Islet of Langerhans (tissue), 1 donor: Measurements from ENCODE around the gene IGF2R.

Experiments
- FAIRE-seq: peaks from one replicate; lab custom pipeline; 2011; peaks lifted over from hg19 to GRCh38; lab: Jason Lieb, UNC

The IGF2R gene

DNA sequence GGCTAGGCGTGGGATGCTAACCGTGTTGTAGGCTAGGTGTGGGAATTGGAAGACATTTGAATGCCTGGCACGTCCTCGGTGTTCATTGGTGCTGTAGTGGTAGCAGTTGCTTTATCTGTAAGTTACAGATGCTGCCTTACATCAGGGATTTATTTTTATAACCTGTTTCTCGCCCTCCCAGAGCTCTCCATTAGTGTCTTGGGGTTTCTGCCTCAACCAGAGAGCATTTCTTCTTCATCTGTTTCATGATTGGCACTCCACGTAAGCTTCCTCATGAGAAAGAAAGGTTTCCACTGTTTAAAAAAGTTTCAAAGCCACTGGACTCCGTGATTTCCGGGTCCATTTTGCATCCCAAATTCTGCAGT, 9.0 kb downstream of the IGF2R start:
- no peak for FAIRE-seq

DNA sequence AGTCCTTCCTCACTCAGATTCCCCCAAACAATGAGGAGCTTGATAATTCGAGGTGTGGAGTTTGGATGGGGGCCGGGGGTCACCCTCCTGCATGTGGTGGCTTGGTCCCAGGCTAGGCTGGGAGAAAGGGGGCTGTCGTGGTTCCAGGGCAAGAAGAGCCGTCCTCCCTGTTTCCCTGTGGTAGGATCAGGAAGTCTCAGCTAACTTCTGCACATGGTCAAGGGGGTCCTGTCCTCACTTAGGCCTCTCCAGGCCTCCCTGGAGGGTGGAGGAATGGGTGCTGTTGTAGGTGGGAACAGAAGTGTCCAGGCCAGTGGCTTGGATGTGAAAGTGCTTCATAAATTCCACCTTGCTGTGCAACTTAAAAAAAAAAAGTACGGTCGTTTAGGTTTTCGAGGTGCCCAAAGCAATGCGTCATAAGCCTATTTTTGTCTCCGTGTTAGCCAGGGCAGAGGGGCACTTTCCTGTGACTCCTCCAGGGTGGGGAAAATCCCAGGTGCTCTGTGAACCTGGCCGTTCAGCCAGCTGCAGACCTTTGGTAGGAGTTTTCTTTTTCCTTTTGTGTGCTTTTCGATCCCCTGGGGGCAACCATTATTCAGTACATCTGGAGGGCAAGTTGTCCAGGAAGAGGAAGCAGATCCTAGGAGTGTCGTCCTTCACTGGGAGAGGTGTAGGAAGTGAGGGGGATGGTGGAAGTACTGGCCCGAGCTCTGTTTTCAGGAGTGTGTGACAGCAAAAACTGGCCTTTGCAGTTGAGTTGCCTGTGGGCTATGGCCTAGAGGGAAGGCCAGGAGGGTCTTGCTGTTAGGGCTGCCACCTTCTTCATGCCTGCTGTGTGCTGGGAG, 9.6 kb downstream of the IGF2R start:
- no peak for FAIRE-seq

DNA sequence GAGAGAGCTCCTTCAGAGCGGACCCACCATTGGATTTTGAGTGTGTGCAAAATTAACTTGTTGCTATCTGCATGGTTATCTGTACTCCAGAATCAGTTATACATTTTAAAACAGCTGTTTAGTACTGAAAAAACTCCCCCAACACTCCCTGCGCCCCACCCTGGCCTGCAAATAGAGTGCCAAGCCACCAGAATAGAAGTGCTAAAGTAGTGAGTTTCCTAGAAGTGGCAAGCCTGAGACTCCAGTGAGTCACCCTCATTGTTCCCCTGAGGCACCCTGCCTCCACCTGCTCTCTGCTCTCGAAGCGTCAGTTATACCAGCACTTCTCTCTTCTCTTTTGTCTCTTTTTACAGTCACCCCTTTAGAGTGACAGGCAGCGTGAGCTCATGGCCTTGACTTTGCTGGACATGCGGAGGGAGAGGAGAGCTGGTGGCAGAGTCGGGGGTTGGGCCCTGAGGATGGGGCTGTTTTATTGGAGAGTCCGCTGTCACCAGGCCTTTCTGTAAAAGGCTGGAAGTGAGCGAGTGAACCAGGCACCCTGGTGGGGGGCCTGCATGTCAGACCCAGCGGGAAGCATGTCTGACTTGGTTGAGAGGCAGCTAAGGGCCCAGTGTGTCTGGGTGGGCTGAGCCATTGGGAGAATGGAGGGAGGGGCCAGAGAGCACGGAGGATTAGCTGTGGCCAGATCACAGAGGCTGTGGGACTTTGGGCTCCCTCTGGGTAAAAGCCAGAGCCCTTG, 10.4 kb downstream of the IGF2R start:
- no peak for FAIRE-seq

DNA sequence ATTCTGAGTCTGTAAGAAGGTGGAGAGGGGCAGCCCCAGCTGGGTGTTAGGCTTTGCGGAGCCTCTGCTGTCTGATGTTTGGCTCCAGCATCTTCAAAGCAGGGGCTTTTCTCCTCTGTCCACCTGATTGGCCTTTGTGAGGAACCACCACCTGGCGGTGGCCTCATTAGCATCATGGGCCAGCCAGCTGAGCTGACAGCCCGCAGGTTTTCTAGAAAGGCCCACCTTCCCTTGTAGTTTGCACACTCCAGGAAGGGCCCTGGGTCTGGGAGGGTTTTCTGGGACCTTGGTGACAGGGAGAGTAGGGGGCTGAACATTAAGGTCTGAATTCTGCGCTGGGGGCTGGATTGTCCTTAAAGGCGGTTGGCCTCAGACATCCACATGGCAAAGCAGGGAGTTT, 11.6 kb downstream of the IGF2R start:
- FAIRE-seq = no peak

DNA sequence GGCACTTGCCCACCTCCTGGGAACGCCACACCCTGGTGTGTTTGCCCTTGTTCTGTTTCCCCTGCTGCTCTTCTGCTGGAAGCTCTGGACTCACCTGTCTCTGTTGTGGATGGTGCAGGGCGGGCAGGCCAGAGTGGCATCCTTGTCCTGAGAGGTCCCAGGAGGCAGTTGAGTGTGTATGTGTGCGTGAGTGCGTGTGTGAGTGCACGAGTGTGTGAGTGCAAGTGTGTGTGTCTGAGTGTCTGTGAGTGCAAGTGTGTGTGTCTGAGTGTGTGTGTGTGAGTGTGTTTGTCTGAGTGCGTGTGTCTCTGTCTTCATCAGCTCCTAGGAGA, 12.2 kb downstream of the IGF2R start:
- no peak for FAIRE-seq

DNA sequence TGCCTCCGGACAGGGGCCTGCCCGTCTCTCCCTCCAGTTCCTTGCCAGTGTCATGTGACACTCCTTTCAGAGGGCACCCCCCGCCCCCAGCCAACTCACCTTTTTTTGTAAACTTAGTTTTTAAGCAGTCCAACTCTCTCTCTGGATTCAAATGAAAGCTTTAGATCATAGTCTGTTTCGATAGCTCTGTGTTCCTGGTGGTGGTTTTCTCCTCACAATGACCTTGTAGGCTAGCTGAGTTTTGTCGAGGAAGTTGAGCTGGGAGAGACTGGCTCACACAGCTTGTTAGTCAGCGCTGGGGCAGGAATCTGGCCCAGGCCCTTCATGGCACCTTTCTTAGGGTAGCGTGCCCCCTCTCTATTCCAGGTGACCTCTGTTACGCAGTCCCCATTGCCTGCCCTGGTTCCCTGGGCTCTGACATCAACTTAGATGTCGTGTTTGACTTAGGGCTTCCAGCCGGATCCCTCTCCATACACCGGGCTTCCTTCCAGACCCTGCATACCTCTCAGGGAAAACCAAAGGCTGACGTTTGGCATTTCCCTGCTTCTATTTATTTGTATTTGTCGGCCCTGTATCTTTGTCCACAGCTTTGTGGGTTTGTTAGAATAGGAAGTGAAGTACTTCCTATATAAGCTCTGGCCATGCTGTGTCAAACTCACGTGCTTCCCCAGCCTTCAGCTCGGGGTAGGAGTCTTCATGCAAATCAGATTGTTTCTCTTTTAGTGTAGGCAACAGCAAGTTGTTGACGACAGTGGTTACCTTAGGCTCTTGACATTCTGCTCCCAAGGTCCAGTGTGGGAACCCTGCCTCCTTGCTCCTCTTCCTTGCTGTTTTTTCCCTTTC, 12.7 kb downstream of the IGF2R start:
- FAIRE-seq = no peak

DNA sequence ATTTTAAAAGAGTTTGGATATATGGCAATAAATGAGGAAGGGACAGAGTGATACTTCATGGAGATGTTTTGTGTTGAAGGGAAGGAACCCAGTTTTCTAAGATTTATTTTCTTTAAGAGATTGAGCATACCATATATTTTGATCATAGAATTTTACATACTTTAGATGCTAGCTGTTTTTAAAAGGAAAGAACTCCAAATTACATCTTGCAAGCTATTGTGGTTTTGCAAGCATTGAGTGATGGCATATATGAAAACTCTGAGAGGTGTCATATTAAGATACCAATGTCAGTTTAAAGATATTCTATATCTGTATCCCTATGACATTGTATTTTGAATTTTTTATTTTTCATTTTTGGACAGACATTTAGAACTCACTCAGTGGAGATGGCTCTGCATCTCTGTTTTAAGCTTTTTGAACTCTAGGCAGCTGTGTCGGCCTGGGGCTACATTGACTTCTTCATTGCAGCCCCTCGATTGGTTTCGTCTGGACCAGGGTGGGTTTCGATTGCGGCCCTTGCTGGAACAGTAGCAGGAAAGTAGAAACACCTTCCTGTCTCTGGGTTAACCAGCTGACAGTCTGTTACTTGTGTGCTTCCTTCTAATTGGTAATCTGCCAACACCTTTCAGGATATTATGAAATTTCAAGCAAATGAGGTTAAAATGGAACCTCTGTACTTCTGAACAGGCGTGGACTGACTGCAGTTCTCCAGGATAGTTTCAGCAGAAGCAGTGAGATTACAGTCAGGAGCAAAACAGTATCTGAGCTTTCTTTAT, 14.0 kb downstream of the IGF2R start:
- no peak for FAIRE-seq

DNA sequence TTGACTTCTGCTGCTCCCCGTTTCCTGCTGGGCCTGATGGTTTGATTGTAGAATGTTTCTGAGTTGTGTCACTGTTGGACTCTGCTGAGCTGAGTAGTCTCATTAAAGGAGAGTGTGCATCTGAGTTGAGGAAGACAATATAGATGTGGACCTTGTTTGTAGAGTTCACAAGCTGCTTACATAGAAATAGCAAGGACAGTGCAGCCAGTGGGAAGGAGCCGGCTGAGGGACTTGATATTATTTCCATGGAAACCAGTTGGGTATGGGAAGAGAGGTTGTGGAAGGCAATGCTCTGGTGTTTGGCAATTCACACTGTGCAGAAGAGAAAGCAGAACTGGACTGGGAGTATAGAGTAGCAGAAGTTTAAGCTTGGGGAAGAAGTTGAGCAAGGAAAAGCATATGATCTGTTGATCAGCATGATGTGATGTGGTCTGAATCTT, 14.8 kb downstream of the IGF2R start:
- FAIRE-seq = no peak

DNA sequence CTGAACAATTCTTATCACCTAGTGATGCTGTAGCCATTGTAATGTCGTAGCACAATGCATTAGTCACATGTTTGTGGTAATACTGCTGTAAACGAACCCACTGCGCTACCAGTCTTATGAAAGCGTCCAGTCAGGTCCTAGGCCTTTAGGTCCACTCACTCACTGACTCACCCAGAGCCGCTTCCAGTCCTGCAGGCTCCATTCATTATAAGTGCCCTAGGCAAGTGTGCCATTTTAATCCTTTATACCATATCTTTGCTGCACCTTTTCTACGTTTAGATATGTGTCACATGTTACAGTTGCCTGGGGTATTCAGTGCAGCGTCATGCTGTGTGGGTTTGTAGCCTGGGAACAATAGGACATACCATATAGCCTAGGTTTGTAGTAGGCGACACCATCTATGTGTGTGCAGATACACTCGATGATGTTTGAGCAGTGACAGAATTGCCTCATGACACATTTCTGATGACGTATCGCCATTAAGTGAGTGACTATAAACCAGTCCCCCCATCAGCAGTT, 15.4 kb downstream of the IGF2R start:
- no peak for FAIRE-seq

DNA sequence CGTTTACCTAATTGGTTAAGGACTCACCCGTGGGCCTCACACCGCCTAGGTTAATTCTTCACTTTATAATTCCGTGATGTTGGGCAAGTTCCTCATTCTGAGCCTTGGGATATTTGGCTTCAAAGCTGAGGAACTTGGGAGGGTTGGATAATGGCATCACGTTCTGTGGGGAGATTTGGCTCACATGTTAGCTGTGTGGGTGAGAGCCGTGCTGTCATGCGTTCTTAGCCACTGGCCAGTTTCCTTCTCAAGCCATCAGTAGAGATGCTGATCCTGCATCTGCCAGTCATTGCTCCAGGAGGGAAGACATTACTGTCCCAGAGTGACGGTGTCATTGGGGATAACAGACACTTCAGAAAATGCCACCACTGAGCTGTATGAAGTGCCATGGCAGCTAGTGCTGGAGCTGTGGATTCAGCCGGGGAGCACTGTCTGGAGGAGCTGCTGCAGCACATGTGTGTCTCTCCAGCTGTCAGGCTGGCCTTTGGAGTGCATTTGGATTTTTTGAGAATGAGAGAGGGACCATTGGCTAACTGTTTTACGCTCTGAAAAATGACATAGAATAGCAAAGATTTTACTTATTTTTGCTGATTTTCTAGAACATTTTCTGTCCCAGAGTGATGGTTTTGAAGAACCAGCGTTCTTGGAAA, 16.5 kb downstream of the IGF2R start:
- FAIRE-seq = no peak

DNA sequence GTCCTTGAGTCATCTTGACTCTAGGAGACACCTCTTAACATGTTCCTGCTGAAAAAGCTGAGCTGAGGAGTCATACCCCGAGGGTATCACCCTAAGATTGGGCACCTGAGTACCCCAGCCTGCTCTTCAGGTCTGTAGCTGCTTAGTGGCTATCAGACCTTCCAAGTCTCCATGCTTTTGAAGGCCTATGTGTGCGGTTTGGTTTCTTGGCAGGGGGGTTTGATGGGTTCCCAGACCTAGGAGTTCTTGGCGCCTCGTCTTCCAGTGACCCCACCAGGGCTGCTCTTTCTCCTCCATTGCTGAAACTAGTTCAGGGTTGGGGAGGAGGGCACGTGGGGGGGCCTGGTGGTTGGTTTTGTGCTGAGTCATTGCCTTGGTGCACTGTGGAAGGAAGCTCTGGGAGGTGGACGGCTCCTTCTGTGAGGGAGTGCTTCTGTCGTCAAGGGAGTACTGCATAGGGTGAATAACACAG, 20.1 kb downstream of the IGF2R start:
- FAIRE-seq = no peak

DNA sequence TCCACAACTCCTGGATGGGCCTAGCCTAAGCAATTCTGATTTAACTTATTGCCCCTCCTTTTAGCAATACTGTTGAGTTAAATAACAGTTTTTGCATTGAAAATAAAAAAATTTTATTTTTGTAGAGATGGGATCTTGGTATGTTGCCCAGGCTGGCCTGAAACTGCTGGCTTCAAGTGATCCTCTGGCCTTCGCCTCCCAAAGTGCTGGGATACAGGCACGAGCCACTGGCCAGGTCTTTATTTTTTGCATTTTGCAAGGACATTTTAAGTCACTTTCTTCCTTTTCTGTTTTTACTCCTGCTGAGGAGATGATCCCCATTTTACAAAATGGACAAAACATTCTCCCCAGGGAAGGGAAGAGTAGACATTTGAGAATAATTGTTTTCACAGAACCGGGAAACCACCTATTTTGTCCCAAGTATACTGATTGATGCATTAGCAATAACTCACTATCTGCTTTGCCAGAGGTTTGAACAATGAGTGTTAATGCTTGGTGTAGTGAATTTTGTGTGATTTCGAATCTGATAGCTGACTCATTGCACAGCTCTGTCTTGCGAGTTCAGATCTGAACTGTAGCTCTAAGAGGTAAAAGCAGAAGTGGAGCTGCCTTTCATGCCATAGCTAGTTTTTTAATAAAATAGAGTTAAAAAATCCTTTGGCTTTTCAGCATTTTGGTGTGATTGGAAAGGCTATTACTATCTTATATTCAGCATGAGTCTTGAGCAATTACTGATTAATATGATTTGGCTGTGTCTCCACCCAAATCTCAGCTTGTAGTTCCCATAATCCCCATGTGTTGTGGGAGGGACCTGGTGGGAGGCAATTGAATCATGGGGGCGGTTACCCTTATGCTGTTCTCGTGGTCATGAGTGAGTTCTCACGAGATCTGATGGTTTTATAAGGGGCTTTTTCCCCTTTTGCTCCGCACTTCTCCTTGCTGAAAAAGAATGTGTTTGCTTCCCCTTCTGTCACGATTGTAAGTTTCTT, 20.9 kb downstream of the IGF2R start:
- FAIRE-seq = no peak

DNA sequence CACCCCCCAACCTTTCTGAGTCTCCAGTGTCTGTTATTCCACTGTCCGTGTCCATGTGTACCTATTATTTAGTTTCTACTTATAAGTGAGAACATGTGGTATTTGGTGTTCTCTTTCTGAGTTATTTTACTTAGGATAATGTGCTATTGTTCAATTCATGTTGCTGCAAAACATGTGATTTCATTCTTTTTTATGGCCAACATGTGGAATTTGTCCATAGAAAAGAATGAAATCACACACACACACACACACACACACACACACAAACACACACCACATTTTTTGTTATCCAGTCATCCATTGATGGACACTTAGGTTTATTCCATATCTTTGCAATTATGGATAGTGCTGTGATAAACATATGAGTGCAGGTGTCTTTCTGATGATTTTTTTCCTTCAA, 23.5 kb downstream of the IGF2R start:
- no peak for FAIRE-seq

DNA sequence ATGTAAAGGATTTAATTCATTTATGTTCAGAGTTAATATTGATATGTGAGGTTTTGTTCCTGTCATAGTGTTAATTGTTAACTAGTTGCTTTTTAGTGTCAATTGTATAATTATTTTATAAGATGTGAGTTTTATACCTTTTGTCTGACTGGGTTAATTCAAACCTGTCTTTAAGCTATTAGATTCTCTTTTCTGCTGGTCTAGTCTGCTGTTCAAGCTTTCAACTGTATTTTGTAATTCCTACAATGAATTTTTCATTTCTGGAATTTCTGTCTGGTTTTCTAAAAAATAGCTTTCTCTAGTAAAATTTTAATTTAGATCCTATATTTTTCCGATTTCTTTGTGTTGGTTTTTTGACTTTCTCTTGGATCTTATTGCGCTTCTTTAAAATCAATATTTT, 26.5 kb downstream of the IGF2R start:
- no peak for FAIRE-seq

DNA sequence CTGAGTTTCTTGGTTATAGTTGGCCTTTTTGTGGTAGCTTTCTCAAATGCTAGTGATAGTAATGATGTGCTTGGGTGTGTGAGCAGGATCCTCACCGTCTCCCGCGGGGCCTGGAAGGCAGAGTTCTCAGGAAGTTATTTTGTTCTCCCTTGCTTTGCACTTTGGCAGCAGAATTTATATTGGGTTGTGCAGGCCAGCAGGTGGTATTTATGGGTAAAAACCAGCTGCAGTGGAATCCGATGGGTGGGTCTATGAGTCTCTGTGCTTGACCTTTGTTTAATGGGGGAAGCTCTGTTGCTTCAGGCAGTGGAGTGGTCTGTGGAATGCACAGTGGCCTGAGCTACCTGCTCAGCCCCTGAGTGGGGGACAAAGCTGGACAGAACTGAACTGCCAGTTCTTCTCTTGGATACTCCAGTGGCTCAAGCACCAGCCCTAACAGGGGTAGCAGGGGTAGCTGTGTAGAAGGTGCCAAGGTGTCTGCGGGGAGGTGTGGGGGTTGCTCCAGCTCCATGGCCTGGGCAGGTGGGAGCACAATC, 27.3 kb downstream of the IGF2R start:
- FAIRE-seq = no peak

DNA sequence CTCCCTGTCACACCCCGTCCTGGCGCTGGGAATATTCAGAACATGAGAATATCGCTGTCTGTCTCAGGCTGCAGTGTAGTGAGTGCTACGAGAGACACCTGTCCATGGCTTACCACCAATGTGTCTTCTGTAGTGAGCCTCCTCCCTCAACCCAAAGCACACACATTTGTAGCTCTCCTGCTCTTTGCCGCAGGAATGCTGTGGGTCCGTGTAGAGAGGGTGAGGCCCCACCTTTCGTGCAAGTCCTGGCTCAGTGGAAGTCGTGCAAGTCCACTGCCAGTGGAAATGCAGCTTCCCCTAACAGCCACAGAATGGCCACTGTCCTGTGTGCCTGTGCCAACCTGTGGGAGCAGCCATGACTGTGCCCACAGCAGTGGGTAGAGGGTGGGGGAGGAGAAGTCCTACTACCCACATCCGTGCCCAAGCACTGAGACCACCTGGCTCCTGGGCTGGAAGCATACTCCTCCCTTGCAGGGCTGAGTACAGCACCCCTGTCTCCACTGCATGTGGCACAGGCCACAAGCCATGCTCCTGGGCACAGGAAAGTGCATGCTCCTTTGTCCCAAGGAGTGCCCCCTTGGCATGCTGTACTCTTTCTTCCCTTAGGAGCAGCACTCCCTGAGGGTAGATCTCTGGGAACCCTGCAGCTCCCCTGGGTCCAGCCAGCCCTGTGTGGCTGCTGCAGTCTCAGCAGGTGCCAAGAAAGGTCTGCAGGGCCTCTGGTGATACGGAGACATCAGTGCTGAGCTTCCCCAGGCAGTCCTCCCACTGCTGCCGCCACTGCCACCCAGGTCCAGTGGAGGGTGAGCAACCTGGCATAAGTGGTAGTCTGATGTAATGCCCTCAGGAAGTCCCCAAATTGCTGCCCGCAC, 28.0 kb downstream of the IGF2R start:
- no peak for FAIRE-seq

DNA sequence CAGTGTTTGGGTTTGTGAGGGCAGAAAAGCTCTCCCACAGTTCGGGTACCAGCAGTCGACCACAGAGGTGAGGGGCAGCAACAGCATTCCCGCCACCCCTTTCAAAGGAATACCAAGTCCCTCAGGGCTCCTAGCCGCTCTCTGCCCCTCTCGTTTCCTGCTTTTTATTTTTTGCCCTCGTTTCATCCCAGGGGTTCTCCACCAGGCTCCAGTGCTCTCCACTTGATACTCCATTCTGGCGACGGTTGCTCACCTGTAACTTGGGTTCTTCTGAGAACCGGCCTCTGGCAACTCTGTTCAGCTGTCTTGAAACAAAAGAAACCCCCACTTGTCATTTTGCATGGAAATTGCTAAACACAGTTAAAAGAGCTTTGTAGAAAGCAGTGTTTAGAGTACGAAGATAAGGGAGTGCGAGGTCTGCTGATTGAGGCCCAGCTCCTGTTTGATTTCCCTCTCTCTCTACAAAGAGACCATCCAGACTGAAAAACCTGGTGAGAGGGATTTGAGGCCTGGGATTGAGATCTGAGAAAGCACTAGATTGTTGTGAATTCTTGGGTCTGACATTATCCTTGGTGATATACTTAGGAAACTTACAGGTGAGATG, 28.7 kb downstream of the IGF2R start:
- FAIRE-seq = no peak

DNA sequence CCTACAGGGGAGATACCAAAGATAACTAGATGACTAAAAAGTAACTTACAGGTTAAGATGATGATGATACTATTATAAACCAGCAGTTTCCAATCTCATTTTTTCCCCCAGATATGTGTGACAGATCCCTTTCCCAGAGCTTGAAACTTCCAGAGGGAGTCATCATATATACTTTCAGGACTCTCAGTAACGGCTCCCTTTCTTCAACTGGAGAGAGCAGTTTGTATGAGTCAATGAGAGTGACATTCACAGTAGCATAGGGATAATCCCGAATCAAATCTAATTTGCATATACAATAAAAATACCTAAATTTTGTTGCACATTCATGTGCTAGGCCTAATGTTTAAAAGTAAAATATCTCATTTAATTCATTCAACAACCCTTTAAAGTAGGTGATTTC, 29.7 kb downstream of the IGF2R start:
- no peak for FAIRE-seq
